Pulmonary artery endothelial cell (primary cell): ENCODE measurements around the gene SHB. TPM values are rescaled to one million over a fixed set of nuclear protein-coding genes. Genes with fewer than 3 reads are reported as not detected.

Experiments
- DNase-seq: peaks from one replicate; pipeline ENCODE4 v3.0.0-alpha.2; 2011; ENCODE audit warnings: low read depth, low spot score
- total RNA-seq: library from RNA; depleted of rRNA; stranded (reverse); fragments of >200 nt; gene quantifications from 2 replicates; pipeline ENCODE4 v1.2.3, GENCODE V29; 2014

Gene SHB
- total RNA-seq, 1 donor from 2014 or later = 17.3 TPM

DNA sequence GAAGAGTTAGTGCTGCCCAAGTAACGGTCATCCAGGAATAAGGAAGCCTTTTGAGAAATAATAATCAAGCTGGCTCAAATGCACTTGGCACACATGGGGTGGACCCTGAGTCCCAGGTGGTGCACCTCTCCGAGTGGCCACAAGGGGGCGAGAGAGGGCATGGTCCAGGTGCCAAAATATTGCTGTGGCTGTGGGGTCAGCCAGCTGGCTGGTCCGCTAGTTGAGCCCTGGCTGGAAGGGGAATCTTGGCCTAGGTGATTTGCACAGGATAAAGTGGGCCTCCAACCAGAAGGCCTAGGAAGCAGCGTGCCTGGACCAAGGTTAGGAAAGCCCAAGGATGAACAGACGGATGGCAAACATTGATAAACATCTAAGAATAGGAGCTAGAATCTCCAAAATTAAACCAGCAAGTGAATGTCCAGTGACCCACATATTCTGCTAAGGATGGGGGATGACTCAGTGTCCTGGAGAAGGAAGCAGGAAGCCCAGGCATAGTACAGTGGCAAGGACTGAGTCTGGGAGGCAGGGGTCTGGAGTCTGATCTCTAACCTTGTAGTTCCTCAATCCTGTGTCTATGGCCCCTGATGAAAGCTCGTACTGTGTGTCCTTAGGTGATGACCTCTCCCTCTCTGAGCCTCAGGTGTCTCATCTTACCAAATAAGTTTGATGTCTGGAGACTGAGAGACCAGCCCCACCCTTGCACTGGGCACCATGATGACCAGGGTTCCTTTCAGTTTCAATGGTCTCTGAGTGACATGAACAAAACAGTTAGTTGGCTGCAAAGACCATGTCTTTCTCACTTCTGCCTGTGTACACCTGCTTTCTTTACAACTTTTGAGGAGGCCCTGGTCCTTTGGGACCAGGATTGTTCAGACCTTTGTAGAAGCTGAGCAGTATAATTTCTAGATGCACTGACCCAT lies 19.2 kb upstream of the SHB start:
- DNase-seq = no peak

DNA sequence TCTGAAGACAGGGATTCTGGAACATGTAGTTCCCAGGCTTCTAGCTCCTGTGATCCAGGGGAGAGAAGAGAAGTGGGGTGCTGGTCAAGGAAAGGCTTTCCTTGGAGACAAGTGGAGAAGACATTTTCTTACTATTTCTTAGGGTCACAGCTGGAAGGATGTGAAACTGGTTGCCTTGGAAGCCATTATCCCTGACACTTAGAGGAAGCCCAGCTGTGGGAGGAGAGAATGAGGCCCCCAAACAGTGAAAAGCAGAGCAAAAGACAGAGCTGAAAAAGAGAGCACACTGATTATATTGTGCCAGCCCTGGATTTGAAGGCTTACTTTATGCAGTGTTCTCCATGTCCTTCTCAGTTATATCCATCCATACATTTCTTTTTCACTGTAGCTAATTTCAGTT lies 17.5 kb upstream of the SHB start:
- no peak for DNase-seq

DNA sequence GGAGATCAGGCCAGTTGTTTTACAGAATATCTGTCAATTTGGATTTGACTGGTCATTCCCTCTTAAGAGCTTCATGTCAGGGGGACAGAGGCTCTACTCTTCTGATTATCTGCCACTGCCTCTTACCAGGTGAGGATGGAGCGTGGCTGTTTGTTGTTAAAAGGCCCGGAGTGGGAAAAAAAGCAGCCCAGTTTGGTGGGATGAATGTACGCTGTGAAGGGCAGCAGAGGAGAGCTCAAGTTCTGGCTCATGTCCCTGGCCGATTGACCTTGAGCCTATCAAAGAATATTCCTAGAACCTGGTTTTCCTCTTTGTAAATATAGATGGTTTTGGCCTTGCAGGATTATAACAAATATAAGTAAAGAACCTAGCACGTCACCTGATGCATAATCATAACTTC lies 16.3 kb upstream of the SHB start:
- no peak for DNase-seq

DNA sequence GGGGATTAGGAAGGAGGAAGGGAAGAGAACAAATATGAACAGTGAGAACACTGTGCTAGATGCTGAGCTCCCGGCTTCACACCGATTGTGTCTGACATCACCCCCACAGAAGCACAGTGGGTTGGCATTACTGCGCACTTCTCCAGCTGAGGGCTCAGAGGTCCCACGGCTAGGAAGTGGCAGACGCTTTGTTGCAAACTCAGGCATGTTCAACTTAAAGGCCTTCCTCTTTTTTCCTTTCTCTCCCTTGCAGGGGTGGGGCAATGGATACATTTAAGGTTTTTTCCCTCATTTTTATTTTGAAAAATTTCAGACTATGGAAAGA lies 15.5 kb upstream of the SHB start:
- DNase-seq = no peak

DNA sequence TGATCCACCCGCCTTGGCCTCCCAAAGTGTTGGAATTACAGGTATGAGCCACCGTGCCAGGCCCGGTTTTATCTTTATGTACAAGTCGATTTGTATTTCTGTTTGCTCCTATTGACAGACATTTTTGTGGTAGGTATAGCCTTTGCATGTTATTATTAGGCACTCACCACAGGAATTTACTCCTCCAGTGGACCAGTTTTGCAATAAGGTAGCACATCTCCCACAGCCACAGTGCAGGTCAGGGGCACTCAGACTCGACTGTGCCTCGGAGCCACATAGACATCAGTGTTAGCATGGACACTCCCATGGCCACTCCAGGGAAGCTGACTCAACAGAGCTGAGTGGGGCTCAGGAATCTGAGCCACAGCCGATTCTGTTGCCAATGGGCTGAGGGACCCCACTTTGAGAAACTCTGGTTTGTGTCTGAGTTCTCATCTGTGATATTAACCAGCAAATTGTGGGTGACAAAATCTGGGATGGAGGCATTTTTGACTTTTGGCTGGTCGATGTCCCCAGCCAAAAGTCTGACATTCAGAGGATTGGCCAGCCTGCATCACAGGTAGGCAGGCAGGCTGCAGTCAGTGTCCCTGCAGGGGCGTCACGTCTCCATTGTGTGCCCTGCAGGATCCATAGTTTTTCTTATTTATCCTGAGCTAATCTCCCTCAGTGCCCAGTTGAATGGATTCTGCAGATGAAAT lies 15.0 kb upstream of the SHB start:
- no peak for DNase-seq

DNA sequence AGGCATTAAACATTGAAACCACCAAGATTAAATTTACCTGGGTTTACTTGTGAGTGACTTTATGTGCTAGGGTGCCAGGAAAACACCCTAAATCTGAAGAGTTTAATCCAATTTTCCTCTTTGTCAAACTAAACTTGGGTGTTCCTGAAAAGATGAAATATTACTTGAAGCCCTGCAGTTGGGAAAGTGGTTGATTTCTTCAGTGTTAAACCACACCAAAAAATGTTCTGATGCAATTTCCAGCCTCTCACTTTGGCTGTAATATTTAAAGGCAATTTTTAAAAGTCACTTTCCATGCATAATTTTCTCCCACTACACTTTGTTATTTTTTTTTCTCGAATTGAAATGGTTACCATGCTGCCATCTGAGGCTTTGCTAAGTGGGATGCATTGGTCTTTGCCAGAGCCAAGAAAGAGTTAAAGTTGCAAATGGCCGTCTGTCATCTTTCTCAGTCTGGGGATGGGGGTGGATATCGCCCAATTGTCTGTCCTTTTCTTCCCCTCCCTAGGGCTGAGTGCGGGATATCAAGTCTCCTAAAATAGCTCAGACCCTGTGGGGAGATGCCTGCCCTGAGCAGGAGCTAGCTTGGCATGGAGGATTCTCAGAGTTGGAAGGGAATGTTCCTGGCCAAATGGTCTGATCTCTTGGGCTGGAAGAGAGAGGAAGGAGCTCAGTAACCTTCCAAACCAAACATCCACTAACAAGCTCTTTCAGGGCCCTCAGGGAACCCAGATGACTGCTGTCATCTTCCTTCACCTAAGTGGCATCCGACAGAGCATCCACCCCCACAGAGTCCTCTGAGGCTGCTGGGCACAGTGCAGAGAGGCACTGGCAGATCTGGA lies 13.6 kb upstream of the SHB start:
- no peak for DNase-seq

DNA sequence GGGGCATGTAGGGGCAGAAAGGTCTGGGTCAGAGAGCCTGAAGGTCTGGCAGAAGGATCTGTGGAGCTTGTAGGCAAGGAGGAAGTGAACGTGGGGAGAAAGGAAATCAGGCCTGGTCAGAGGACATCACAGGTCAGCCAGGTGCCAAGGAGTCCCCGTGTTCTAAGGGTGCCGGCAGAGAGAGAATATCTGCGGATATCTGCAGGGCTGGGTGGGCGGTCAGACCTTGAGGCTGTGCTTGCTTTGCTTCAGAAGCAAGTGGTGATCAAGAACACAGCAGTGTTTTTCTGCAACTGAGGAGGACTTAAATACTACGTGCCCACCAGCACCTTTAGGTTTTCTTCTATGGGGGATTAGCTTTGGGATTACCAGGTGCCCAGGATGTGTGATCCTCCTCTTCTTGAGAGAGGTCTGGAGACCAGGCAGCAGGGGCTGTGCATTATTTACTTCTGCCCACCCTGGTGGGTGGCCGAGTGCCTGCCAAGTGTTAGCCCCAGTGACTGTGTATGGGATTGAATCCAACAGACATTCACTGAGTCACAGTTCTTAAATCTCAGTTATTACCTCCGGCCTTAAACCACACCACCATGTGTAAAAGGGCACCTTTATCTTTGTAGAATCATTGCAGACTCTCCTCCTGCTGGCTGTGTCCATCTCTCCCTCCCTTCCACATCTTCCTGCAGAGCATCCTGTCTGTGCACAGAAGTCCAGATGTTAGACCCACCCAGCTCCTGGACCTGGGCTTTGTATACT lies 12.5 kb upstream of the SHB start:
- no peak for DNase-seq

DNA sequence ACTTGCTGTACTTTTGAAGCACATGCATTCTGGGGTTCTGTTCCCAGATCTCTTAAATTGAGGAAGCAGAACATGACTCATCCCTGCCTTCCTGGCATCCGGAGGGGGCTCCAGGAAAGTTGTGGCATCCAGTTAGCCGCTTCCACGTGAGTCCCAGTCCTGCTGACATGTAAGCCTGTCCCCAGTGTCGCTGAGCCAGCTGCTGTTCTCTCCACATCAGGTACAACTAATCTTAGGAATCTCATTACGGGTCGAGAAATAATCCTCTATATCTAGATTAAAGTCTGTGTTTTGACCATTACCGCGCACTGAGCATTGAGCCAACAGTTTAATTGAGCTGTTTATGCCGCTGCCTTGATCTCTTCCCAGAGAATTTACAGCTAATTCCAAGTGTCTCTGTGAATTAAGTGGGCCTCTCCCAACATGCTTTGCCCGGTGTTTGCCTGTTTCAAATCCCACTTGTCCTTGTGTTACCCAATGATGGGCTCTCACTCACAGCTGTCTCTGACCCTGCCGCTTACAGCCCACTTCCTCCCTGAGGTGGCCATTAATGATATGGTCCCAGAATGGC lies 10.5 kb upstream of the SHB start:
- DNase-seq = no peak

DNA sequence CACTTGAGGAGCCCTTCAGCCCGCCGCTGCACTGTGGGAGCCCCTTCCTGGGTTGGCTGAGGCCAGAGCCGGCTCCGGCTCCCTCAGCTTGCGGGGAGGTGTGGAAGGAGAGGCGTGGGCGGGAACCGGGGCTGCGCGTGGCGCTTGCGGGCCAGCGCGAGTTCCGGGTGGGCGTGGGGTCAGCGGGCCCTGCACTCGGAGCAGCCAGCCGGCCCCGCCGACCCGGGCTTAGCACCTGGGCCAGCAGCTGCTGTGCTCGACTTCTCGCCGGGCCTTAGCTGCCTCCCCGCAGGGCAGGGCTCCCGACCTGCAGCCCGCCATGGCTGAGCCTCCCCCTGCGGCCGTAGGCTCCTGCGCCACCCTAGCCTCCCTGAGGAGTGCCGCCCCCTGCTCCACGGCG lies 6.2 kb upstream of the SHB start:
- DNase-seq = no peak

DNA sequence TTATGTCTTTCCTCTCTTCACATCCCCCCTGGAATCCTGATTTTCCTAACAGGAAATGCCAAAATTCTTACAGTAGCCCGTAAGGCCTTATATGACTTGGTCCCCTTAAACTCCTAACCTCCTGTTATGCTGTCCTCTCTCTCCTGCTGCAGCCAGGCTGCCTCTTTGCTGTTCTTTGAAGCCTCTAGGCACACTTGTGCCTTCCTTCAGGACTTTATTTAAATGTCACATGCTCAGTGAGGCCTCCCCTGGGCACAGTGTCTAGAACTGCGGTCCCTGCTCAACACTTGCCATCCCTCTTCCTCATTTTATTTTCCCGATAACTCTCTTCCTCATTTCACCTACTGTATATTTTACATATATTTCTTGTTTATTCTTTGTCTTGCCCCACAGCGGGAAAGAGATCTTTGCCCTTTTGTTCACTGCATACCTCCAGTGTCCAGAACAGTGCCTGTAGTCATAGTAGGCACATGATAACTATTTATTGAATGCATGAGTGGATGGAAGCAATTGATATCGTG lies 5.5 kb upstream of the SHB start:
- DNase-seq = no peak

DNA sequence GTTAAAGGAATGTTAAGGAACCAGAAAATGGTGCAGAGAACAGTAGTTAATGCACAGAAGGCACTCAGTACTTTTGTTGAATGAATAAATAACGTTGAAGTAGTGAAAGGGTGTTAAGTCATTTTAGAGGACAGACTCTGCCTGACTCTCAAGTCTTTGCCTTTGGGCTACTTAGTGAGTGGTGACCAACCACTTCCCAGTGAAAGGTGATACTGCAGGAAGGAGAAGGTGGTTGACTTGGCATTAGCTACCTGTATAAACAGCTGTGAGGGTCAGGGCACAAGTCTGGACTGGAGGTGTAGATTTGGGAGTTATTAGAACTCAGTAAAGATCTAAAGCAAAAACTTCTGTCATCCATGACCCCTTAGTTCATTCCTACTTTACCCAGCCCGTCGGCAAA lies 4.9 kb upstream of the SHB start:
- no peak for DNase-seq

DNA sequence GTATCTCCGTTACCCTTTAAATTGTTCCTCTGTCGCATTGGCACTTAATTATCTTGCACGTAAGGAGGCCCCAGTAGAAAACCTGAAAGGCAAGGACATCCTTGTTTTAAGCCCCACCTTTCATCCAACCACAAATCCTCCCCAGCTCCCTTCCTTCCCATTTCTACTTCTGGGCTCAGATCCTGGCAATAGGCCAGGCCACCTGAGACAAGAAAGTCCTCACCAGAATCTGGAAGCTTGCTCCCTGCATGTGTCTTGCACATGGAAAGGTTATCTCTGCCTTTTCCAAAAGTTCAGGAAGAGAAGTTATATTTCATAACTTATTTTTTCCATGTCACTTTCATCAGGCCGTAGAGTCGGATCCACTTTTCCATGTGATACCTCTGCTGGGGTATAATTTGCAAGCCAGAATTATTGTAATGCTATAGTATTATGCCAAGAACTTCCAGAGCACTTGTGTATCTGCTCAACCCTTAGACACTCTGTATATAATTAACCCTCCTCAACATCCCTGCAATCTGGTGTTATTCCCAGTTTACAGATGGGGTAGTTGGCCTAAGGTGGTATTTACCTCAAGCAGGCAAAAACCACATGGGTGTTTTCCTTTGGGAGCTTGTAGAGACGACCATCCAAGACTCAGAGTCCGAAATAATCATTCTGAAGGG lies 2.6 kb upstream of the SHB start:
- no peak for DNase-seq

DNA sequence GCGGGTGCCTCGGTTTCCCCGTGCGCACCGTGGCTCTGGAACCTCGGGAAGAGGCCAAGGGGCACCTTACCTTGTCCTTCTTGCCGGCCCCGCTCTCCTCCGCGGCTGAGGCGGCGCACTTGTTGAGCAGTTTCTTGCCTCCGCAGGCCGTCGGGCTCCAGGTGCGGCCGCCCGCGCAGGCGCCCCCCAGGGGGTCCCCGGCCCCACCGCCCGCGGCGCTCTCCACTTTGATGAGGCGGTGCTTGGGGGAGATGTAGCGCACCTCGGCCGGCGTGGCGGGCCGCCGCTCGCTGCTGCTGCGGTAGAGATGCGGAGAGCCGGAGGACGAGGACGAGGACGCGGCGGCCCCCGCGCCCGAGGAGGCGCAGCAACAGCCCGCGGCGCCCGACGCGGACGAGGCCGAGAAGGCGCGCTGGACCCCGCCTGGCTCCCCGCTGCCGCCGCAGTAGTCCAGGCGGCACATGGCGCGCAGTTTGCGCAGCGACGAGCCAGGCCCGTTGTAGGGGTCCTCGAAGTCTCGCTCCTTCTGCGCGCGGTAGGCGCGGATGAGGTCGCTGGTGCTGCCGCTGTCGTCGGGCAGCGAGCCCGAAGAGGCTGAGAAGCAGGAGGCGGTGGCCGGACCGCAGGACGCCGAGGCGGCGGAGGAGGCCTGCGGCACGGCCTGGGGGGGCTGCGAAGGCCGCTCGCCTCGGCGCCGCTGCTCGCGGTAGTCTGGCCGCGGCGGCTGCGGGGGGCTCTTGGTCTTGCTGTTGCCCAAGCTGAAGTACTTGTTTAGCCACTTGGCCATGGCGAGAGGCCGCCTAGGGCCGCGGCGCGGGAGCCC lies 957 bp downstream of the SHB start:
- no peak for DNase-seq

DNA sequence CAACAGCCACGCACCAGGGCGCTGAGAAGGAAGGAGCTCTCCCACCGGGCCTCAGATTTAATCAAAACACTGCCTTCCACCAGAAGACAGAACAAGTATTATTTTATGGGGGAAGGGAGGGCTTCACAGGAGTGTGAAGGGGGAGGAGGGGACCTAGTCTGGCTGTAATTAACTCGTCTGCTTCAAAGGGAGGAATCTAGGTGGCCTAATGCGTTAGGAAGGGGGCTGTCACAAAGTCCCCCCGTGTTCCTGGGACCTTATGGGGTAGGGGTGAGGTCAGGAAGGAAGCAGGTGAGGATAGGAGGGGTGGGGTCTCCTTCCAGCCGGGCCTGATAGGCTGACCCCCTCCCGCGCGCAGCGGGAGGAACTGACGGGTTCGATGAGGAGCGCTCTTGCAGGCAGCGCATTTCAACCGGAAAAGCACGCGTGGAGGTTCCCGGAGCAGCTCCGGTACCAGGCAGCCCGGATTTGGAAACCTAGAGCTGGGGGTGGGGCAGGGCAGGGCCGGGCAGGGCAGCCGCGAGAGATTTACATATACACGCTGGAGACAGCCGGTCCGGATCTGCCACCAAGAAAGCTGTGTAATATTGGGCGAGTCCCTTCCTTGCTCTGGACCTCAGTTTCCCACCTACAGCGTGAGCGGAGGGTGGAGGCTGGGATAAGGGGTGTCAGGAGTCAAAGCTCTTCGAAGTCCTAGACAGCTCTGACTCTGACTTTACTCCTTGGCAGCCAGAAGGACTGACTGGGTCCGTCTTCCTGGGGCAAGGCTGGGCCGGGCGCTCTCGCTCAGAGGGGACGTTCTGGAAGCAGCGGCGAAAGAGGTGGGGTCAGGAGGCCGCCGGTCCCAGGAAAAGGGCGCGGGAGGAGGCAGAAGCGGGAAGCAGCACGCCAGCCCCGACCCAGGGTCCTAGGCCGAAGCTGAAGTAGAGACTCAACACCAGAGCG lies 1.8 kb downstream of the SHB start:
- DNase-seq = no peak

DNA sequence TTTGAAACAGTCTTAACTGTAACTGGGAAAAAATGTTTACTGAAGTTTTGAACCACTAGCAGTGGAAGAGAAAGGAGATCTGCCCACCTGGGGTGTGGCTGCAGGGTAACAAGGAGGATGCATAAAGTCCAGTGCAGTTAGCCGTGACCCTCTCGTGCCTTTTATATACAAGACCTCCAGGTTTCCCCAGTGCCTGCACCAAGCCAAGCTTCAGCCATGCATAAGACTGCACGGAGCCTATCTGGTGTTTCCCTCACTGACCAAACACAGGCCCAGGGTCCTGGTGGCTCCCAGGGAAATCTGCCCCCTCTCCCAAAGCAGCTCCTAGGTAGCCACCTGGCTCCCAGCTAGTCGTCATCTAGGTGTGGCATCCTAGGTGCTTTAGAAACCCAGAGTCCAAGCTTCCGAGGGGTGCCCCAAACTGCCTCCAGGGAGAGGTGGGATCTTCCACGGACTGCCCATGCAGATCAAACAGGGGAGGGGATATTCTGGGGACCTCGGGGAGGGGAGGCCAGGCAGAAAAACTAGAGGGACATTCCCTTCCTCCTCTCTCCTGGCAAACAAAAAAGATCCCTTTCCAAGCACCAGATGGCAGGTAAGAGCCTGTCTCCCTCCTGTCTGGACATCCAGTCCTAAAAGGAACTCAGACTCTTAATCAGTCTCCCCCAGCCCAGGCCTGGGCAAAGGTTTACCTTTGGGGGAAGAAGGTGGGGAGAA lies 2.7 kb downstream of the SHB start:
- no peak for DNase-seq

DNA sequence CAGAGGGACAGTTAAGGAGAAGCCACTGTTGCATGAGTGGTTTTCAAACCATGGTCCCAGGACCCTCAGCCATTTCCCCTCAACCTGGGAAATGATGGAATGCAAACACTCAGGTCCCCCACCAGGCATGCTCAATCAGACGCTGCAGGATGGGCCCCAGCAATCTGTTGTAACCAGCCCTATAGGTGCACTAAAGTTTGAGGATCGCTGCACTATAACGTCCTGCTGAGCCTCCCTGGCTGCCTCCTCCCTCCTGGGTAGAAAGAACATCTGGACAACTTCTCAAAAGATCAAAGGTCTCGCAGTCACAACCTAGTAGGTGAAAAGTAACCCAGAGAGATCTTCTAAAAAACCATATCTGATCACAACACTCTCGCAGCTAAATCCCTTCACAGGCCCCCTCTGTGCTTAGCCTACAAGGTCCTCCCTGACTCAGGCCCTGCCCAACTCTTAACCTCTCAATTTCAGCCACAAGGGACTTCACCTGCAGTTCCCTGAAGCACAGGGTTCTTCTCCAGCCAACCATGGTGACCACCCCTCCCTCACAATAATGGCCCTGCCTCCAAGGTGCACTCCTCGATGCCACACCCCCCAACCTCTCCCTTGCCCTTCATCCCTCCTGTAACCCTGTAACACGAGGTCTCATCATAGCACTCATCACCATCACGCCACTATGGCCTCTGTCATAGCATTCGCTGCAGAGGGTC lies 3.5 kb downstream of the SHB start:
- no peak for DNase-seq

DNA sequence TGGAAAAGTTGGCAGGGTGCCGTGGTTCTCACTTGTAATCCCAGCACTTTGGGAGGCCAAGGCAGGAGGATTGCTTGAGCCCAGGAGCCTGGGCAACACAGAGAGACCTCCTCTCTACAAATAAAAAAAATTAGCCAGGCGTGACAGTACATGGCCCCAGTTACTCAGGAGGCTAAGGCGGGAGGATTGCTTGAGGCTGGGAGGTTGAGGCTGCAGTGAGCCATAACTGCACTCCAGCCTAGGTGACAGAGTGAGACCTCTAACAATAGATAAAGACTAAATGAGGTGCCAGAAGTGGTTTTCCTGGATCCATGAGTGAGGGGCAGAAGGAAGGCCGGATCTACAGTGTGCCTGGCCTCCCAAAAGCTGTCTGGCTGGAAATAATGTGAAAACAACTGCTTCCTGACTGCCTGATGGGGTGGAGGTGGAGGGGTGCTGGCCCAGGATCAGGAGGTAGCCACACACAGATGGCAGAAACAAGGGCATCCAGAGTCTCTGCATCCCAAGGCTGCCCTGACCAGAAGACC lies 4.1 kb downstream of the SHB start:
- DNase-seq = no peak
